GM18873 (cell line): ENCODE measurements around the gene DARS1.
A peak's percentile ranks its signal among the peaks of the same experiment; 100 is the strongest.

Experiments
- ATAC-seq: cut with Tn5 transposase; IDR thresholded peaks from one replicate; pipeline ENCODE4 v1.9.1; 2021; ENCODE audit warnings: mild to moderate bottlenecking, moderate library complexity, moderate number of reproducible peaks; ENCODE audit not compliant: unreplicated experiment, low FRiP score

Gene DARS1

GRCh38 chr2:136016836-136017235 lies 31.4 kb upstream of the DARS1 start:
- no peak for ATAC-seq

GRCh38 chr2:136016427-136016826 lies 31.0 kb upstream of the DARS1 start:
- ATAC-seq: no peak

- ATAC-seq: no peak
Measured at GRCh38 chr2:136015699-136016098, 30.3 kb upstream of the DARS1 start.

- ATAC-seq: no peak
Measured at GRCh38 chr2:136014411-136014810, 29.0 kb upstream of the DARS1 start.

GRCh38 chr2:136013955-136014354 lies 28.5 kb upstream of the DARS1 start:
- ATAC-seq: no peak

GRCh38 chr2:136013136-136013685 lies 27.8 kb upstream of the DARS1 start:
- no peak for ATAC-seq

- ATAC-seq: no peak
Measured at GRCh38 chr2:136012315-136012714, 26.9 kb upstream of the DARS1 start.

GRCh38 chr2:136010126-136010525 lies 24.7 kb upstream of the DARS1 start:
- ATAC-seq: no peak

GRCh38 chr2:136008205-136008865 lies 22.9 kb upstream of the DARS1 start:
- no peak for ATAC-seq

- no peak for ATAC-seq
Measured at GRCh38 chr2:136006658-136007057, 21.2 kb upstream of the DARS1 start.

- ATAC-seq: peak; percentile 71
Measured at GRCh38 chr2:136005462-136006196, 20.2 kb upstream of the DARS1 start.

- ATAC-seq: no peak
Measured at GRCh38 chr2:136004965-136005364, 19.5 kb upstream of the DARS1 start.

GRCh38 chr2:136001131-136001530 lies 15.7 kb upstream of the DARS1 start:
- ATAC-seq: no peak

GRCh38 chr2:136000502-136000901 lies 15.1 kb upstream of the DARS1 start:
- peak; percentile 56 for ATAC-seq

GRCh38 chr2:135999899-136000298 lies 14.5 kb upstream of the DARS1 start:
- ATAC-seq: no peak

- no peak for ATAC-seq
Measured at GRCh38 chr2:135998879-135999278, 13.5 kb upstream of the DARS1 start.

- ATAC-seq: peak; percentile 48
Measured at GRCh38 chr2:135997380-135997779, 12.0 kb upstream of the DARS1 start.

GRCh38 chr2:135996304-135996703 lies 10.9 kb upstream of the DARS1 start:
- no peak for ATAC-seq

GRCh38 chr2:135994281-135994680 lies 8.9 kb upstream of the DARS1 start:
- ATAC-seq: no peak

GRCh38 chr2:135993421-135993820 lies 8.0 kb upstream of the DARS1 start:
- no peak for ATAC-seq

GRCh38 chr2:135991861-135992260 lies 6.4 kb upstream of the DARS1 start:
- ATAC-seq: no peak

GRCh38 chr2:135987441-135987840 lies 2.0 kb upstream of the DARS1 start:
- no peak for ATAC-seq
